HFFc6 (cell line): ENCODE measurements around the gene MKLN1. TPM values are rescaled to one million over a fixed set of nuclear protein-coding genes. Genes with fewer than 3 reads are reported as not detected.

Source experiments
- DNase-seq: peaks from one replicate; pipeline ENCODE4 v3.0.0-alpha.2; 2018
- H3K27ac Mint-ChIP-seq: 2 replicates; pipeline ENCODE4 v1.8.0; 2020; ENCODE audit warnings: mild to moderate bottlenecking, mixed read lengths
- H3K27me3 Mint-ChIP-seq: 2 replicates; pipeline ENCODE4 v1.8.0; 2021; ENCODE audit warnings: mild to moderate bottlenecking, moderate library complexity, mixed read lengths; ENCODE audit not compliant: insufficient read depth
- H3K36me3 Mint-ChIP-seq: 2 replicates; pipeline ENCODE4 v1.8.0; 2021; ENCODE audit warnings: low read depth, mixed read lengths
- H3K4me1 Mint-ChIP-seq: 2 replicates; pipeline ENCODE4 v1.8.0; 2020; ENCODE audit warnings: low read depth, mixed read lengths
- H3K4me3 Mint-ChIP-seq: 2 replicates; pipeline ENCODE4 v1.8.0; 2020; ENCODE audit warnings: mild to moderate bottlenecking, moderate library complexity, mixed read lengths
- H3K9me3 Mint-ChIP-seq: 2 replicates; pipeline ENCODE4 v1.8.0; 2020; ENCODE audit warnings: mild to moderate bottlenecking, mixed read lengths
- total RNA-seq, 6 experiments: library from RNA; stranded (reverse); fragmentation: NEBNext Ultra II Directional; extraction: Animal tissue kit (Norgen Biotek cat#: 25700); gene quantifications; 2 replicates in 1 of 6; 3 replicates in 5 of 6; pipeline ENCODE4 v1.2.3, GENCODE V29; 2021
- TF ChIP-seq, protein P1 (sequence below): fragments of 200-600 bp; sonication (generic); IDR thresholded peaks from 2 replicates; pipeline ENCODE4 v1.5.0; 2021; ENCODE audit warnings: antibody characterized with exemption, mild to moderate bottlenecking

MKLN1 gene
- total RNA-seq, 6 experiments from 2014 or later, result 31.9 to 44.7 (median 38.6) TPM

DNA sequence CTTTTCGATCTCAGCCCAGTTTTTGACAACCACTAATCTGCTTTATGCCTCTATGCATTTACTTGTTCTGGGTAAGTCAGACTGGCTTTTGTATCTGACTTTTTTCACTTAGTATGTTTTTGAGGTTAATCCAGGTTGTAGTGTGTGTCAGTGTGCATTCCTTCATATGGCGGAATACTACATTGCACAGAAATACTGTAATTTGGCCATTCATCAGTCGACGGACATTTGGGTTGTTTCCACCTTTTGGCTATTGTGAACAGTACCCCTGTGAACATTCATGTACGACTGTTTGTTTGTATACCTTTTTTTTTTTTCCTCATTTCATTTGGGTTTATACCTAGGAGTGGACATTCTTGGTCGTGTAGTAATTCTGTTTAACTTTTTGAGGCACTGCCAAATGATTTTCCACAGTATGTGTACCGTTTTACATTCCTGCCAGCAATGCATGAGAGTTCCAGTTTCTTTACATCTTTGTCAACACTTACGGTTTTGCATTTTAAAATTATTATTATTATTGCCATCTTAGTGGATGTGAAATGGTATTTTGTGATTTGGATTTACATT is 57.4 kb downstream of the MKLN1 start:
- H3K4me3 Mint-ChIP-seq, result peak overlapping the region; percentile 1

DNA sequence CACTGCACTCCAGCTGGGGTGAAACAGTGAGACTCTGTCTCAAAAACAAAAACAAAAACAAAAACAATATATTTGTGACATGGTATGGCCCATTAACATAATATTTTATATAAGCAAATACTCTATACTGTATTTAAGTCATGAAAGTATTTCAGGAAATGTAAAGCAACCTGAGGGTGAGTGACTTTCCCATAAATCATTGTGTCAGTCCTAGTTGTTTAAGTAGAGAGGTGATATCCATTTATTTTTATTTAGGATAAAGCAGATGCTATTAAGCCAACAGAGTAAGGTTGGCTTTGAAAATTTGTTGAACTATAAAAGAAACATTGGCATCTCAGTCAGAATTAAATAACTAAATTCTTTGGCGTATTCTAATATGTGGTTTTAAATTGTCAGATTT is 60.5 kb downstream of the MKLN1 start:
- peaks cover 16% of the 10 kb centered on the region; the same call in 1 of the 2 replicates for H3K36me3 Mint-ChIP-seq
- peaks cover 44% of the 10 kb centered on the region for H3K4me1 Mint-ChIP-seq
- DNase-seq, result no peak
- H3K27ac Mint-ChIP-seq, result no peak overlapping the region
- no peaks in the 10 kb centered on the region for H3K27me3 Mint-ChIP-seq
- no peak overlapping the region for H3K4me3 Mint-ChIP-seq
- H3K9me3 Mint-ChIP-seq, result no peaks in the 10 kb centered on the region
- TF ChIP-seq, protein P1, sequence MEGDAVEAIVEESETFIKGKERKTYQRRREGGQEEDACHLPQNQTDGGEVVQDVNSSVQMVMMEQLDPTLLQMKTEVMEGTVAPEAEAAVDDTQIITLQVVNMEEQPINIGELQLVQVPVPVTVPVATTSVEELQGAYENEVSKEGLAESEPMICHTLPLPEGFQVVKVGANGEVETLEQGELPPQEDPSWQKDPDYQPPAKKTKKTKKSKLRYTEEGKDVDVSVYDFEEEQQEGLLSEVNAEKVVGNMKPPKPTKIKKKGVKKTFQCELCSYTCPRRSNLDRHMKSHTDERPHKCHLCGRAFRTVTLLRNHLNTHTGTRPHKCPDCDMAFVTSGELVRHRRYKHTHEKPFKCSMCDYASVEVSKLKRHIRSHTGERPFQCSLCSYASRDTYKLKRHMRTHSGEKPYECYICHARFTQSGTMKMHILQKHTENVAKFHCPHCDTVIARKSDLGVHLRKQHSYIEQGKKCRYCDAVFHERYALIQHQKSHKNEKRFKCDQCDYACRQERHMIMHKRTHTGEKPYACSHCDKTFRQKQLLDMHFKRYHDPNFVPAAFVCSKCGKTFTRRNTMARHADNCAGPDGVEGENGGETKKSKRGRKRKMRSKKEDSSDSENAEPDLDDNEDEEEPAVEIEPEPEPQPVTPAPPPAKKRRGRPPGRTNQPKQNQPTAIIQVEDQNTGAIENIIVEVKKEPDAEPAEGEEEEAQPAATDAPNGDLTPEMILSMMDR, result no peak

More for the DNA sequence above, 57.4 kb downstream of the MKLN1 start:
- DNase-seq, result peak; percentile 51
- H3K9me3 Mint-ChIP-seq, result no peaks in the 10 kb centered on the region
- H3K36me3 Mint-ChIP-seq, result peaks cover 18% of the 10 kb centered on the region; the same call in 1 of the 2 replicates
- no peaks in the 10 kb centered on the region; the same call in 1 of the 2 replicates for H3K27me3 Mint-ChIP-seq
- peak overlapping the region; percentile 38 for H3K27ac Mint-ChIP-seq
- TF ChIP-seq, protein P1, result no peak
- H3K4me1 Mint-ChIP-seq, result peaks cover 56% of the 10 kb centered on the region

DNA sequence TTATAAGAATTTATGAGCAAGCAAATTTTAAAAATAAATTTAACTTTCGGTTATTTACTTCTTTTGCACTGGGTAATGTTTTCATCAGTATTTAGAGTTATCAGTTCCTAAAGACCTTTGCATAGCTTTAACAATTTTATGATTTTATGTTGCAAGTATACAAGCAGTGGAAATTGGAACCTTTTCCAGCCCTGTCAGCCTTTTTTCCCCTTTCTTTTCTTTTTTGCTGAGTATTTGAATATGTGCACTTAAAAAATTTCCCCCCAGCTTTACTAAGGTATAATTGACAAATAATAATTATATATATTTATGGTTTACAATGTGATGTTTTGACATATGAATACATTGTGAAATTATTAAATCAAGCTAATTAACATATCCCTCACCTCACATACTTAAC is 62.6 kb downstream of the MKLN1 start:
- Mint-ChIP-seq H3K27me3 (no peaks in the 10 kb centered on the region), H3K4me3 (no peak overlapping the region), H3K9me3 (no peaks in the 10 kb centered on the region), H3K36me3 (peaks cover 8% of the 10 kb centered on the region; the same call in 1 of the 2 replicates), H3K4me1 (peaks cover 22% of the 10 kb centered on the region), H3K27ac (no peak overlapping the region)
- TF ChIP-seq, protein P1, result no peak
- no peak for DNase-seq

DNA sequence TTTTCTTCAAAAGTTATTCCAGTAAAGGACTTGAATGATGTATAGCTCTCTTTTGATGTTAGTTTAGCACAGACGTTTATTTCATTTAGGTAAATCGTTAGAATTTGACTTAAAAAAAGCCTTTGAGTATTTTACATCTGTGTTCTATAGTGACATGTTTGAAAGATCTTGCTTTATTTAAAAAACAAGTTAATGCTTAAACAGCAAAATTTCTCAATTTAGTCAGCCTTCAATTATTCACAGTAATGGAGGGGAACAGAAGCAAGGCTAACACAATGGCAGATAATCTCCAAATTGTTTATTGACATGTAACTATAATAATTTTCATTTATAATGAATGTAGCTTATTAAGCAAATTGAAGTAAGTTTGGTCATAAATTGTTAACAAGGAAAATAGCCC is 63.5 kb downstream of the MKLN1 start:
- peaks cover 8% of the 10 kb centered on the region; the same call in 1 of the 2 replicates for H3K36me3 Mint-ChIP-seq
- H3K4me3 Mint-ChIP-seq, result no peak overlapping the region
- TF ChIP-seq, protein P1, result no peak
- no peak for DNase-seq
- H3K4me1 Mint-ChIP-seq, result peaks cover 15% of the 10 kb centered on the region
- no peak overlapping the region for H3K27ac Mint-ChIP-seq
- H3K27me3 Mint-ChIP-seq, result no peaks in the 10 kb centered on the region
- H3K9me3 Mint-ChIP-seq, result no peaks in the 10 kb centered on the region

DNA sequence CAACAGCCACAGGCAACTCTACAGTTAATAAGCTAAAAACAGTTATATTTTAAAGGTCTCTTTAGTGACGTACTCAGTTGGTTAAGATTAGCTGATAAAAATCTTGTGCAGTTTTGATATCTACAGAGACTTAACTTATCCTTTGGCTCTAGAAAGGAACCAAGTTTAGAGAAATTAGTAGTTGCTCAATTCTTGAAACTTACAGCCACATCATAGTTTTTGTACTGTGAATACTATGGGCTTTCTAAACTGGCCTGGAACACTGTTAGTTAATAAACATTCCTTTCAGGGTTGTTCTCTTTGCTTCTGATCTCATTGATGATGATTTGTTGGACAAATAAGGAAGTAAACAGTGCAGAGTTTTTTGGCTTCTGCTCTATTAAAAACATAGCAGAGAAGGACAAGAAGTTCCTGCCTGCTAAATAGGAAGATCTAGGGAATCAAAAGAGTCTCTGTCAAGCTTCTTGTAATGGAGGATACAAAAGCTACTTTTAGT is 73.1 kb downstream of the MKLN1 start:
- Mint-ChIP-seq H3K27me3 (no peaks in the 10 kb centered on the region), H3K4me3 (no peak overlapping the region), H3K4me1 (peaks cover 7% of the 10 kb centered on the region), H3K9me3 (no peaks in the 10 kb centered on the region; the same call in 1 of the 2 replicates), H3K36me3 (peaks cover 48% of the 10 kb centered on the region), H3K27ac (peak overlapping the region; percentile 22)
- TF ChIP-seq, protein P1, result no peak
- DNase-seq, result peak; percentile 7
